CD4-positive, alpha-beta T cell treated with Interleukin-10 for 1 hour (primary cell): ENCODE results near the gene NT5E.

Experiments used
- DNase-seq: peaks from one replicate; pipeline ENCODE4 v3.0.0-alpha.2; 2020

NT5E gene

GRCh38 chr6:85460921-85461797 lies 11.3 kb downstream of the NT5E start:
- peak; percentile 46 for DNase-seq

- DNase-seq = no peak
These were observed 11.9 kb downstream of the NT5E start for GRCh38 chr6:85461798-85462170.

- DNase-seq = no peak
These were observed 12.8 kb downstream of the NT5E start for GRCh38 chr6:85462673-85463072.

GRCh38 chr6:85463621-85464259 lies 13.9 kb downstream of the NT5E start:
- no peak for DNase-seq

GRCh38 chr6:85464260-85464644 lies 14.4 kb downstream of the NT5E start:
- DNase-seq = no peak

- no peak for DNase-seq
These were observed 14.9 kb downstream of the NT5E start for GRCh38 chr6:85464722-85465150.

GRCh38 chr6:85465762-85466161 lies 15.9 kb downstream of the NT5E start:
- no peak for DNase-seq

GRCh38 chr6:85468326-85468725 lies 18.4 kb downstream of the NT5E start:
- DNase-seq = no peak

GRCh38 chr6:85469276-85470022 lies 19.6 kb downstream of the NT5E start:
- DNase-seq = no peak

GRCh38 chr6:85470023-85470410 lies 20.1 kb downstream of the NT5E start:
- no peak for DNase-seq

- DNase-seq = no peak
These were observed 22.9 kb downstream of the NT5E start for GRCh38 chr6:85472744-85473143.

GRCh38 chr6:85473748-85474147 lies 23.9 kb downstream of the NT5E start:
- no peak for DNase-seq

GRCh38 chr6:85476532-85476931 lies 26.6 kb downstream of the NT5E start:
- DNase-seq = no peak

GRCh38 chr6:85479208-85479607 lies 29.3 kb downstream of the NT5E start:
- no peak for DNase-seq

- DNase-seq = no peak
These were observed 32.5 kb downstream of the NT5E start for GRCh38 chr6:85482206-85482904.

GRCh38 chr6:85482905-85483700 lies 33.2 kb downstream of the NT5E start:
- DNase-seq = peak; percentile 74

- no peak for DNase-seq
These were observed 34.0 kb downstream of the NT5E start for GRCh38 chr6:85483846-85484245.

GRCh38 chr6:85484948-85485347 lies 35.1 kb downstream of the NT5E start:
- DNase-seq = no peak

- DNase-seq = no peak
These were observed 40.8 kb downstream of the NT5E start for GRCh38 chr6:85490516-85491248.

- no peak for DNase-seq
These were observed 43.5 kb downstream of the NT5E start for GRCh38 chr6:85493389-85493788.
